CD4-positive, alpha-beta T cell (primary cell): ENCODE results near the gene AFF2. TPM values are rescaled to one million over a fixed set of nuclear protein-coding genes. Genes with fewer than 3 reads are reported as not detected.

Experiments
- ATAC-seq: fragments of 200-7000 bp; cut with Tn5 transposase; one replicate; pipeline ENCODE4 v1.10.0; 2022; ENCODE audit warnings: mild to moderate bottlenecking; ENCODE audit not compliant: poor library complexity
- CTCF ChIA-PET: fragments of 350-600 bp; sonication (Branson Sonifier 250); formaldehyde crosslinking; loops from one replicate; lab custom pipeline; 2021; ENCODE audit warnings: antibody characterized with exemption, inconsistent platforms; lab: Charles Lee
- POLR2A ChIA-PET: fragments of 350-600 bp; sonication (Branson Sonifier 250); formaldehyde crosslinking; loops from one replicate; lab custom pipeline; 2021; ENCODE audit warnings: antibody characterized with exemption, inconsistent platforms; lab: Charles Lee
- DNase-seq, 14 experiments: peaks; one replicate each; pipeline ENCODE4 v3.0.0-alpha.2; 2013 to 2020; ENCODE audit warnings: mixed read lengths in 2 of 14
- H3K27ac ChIP-seq, 2 donors: one replicate each; pipeline versions ENCODE4 v1.5.1 to v1.7.0; 2013; ENCODE audit warnings: low read length in 2 of 2, low read depth in 1 of 2, mild to moderate bottlenecking in 1 of 2
- H3K27me3 ChIP-seq, 2 experiments: 1 replicate in 1 of 2; 2 replicates in 1 of 2; pipeline versions ENCODE4 v1.6.1 to v1.7.0; 2013; ENCODE audit warnings: low read length in 2 of 2, control low read depth in 1 of 2, mild to moderate bottlenecking in 1 of 2, moderate library complexity in 1 of 2; ENCODE audit not compliant: insufficient read depth in 2 of 2, control insufficient read depth in 1 of 2
- H3K36me3 ChIP-seq: one replicate; pipeline ENCODE4 v1.6.1; 2013; ENCODE audit warnings: low read length, control low read depth; ENCODE audit not compliant: insufficient read depth
- H3K4me1 ChIP-seq: one replicate; pipeline ENCODE4 v1.6.1; 2013; ENCODE audit warnings: low read length, control low read depth; ENCODE audit not compliant: insufficient read depth
- H3K4me3 ChIP-seq: one replicate; pipeline ENCODE4 v1.5.1; 2013; ENCODE audit warnings: mild to moderate bottlenecking, low read length, moderate library complexity
- H3K9me3 ChIP-seq, 2 experiments: 1 replicate in 1 of 2; 2 replicates in 1 of 2; pipeline versions ENCODE4 v1.6.1 to v1.7.0; 2013; ENCODE audit warnings: low read length in 2 of 2, mild to moderate bottlenecking in 2 of 2, control low read depth in 1 of 2, moderate library complexity in 1 of 2; ENCODE audit not compliant: control insufficient read depth in 1 of 2, insufficient read depth in 1 of 2
- H3K27ac Mint-ChIP-seq: one replicate; pipeline ENCODE4 v1.8.0; 2020; ENCODE audit warnings: mixed read lengths
- H3K27me3 Mint-ChIP-seq: one replicate; pipeline ENCODE4 v1.8.0; 2021; ENCODE audit warnings: mixed read lengths
- H3K36me3 Mint-ChIP-seq: one replicate; pipeline ENCODE4 v1.8.0; 2021; ENCODE audit warnings: low read depth, mixed read lengths
- H3K4me1 Mint-ChIP-seq: one replicate; pipeline ENCODE4 v1.8.0; 2021; ENCODE audit warnings: low read depth, mixed read lengths
- H3K4me3 Mint-ChIP-seq: one replicate; pipeline ENCODE4 v1.8.0; 2020; ENCODE audit warnings: mild to moderate bottlenecking, mixed read lengths
- H3K9me3 Mint-ChIP-seq: one replicate; pipeline ENCODE4 v1.8.0; 2020; ENCODE audit warnings: mixed read lengths
- intact Hi-C, 2 experiments: fragments of 100-400 bp; cut with DNase I in 1 of 2; cut with micrococcal nuclease in 1 of 2; formaldehyde crosslinking; loops; one replicate each; pipeline versions ENCODE4 v1.15.1 to v1.9.0; 2023 to 2025; cut with DNase I, micrococcal nuclease
- total RNA-seq, 174 experiments: library from RNA in 2 of 174; stranded (reverse) in 2 of 174; gene quantifications; one replicate each; pipeline ENCODE4 v1.2.3 and lab custom pipeline; 2021 to 2026
- TF ChIP-seq, protein P1 (sequence below): fragments of 200-600 bp; IDR thresholded peaks from one replicate; pipeline ENCODE4 v1.8.0; 2022; ENCODE audit warnings: antibody characterized with exemption, mild to moderate bottlenecking

Gene AFF2
- total RNA-seq, 2 experiments from 2014 or later, result 5.9 to 6.2 TPM

DNA sequence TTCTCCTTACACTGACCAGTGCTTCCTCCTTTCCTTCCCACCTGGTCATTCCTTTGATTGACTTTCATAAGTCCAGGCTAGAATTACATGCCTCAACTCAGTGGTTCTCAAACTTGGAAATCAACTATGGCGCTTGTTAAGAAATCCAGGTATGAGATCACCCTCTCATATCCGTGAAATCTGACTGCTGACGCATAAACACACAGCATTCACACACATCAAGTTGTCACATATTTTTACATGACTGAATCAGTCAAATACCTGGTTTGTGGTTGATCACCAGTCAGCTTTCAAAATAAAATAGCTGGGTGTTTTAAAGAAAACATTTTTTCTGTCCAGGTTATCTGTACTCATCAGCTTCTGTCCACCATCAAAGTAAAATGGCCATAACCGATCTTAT lies 433.5 kb downstream of the AFF2 start:
- no peaks in the 10 kb centered on the region for H3K9me3 ChIP-seq
- H3K4me3 ChIP-seq, result no peak overlapping the region
- Mint-ChIP-seq H3K4me1 (no peaks in the 10 kb centered on the region), H3K27me3 (no peaks in the 10 kb centered on the region), H3K36me3 (no peaks in the 10 kb centered on the region), H3K9me3 (no peaks in the 10 kb centered on the region), H3K27ac (no peak overlapping the region), H3K4me3 (no peak overlapping the region)
- H3K36me3 ChIP-seq, result no peaks in the 10 kb centered on the region
- CTCF ChIA-PET, result interaction anchor here (1.7 kb wide), 1 partner anchor 10 kb away, joined by 4 read pairs; no protein-coding TSS in a partner anchor
- DNase-seq (no peak), ATAC-seq (no peak)
- POLR2A ChIA-PET, result no interaction called here
- no peaks in the 10 kb centered on the region for H3K27me3 ChIP-seq
- TF ChIP-seq, protein P1, sequence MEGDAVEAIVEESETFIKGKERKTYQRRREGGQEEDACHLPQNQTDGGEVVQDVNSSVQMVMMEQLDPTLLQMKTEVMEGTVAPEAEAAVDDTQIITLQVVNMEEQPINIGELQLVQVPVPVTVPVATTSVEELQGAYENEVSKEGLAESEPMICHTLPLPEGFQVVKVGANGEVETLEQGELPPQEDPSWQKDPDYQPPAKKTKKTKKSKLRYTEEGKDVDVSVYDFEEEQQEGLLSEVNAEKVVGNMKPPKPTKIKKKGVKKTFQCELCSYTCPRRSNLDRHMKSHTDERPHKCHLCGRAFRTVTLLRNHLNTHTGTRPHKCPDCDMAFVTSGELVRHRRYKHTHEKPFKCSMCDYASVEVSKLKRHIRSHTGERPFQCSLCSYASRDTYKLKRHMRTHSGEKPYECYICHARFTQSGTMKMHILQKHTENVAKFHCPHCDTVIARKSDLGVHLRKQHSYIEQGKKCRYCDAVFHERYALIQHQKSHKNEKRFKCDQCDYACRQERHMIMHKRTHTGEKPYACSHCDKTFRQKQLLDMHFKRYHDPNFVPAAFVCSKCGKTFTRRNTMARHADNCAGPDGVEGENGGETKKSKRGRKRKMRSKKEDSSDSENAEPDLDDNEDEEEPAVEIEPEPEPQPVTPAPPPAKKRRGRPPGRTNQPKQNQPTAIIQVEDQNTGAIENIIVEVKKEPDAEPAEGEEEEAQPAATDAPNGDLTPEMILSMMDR, result no peak
- no peaks in the 10 kb centered on the region for H3K4me1 ChIP-seq
- intact Hi-C loops, result no loop called here
- H3K27ac ChIP-seq, result no peak overlapping the region

DNA sequence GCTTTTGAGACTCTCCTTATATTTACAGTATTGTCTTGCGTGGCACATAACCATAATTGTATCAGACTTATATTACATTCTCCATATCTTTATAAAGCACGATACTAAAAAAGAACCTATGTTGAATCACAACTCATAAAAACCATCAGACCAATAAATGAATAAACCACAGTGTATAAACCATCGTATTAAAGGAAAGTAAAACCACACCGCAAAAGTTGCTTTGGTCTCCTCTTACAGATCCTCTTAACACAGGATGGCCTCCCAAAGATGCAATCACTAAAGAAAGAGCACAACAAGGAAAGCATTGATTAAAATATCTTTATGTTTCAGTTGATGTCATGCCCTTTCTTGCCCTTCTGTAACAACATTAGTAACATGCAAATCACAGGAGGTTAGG lies 437.9 kb downstream of the AFF2 start:
- no peaks in the 10 kb centered on the region for H3K36me3 Mint-ChIP-seq
- H3K9me3 Mint-ChIP-seq, result no peaks in the 10 kb centered on the region
- no peak overlapping the region for H3K4me3 Mint-ChIP-seq
- no peak for ATAC-seq
- ChIA-PET CTCF (no interaction called here), POLR2A (no interaction called here)
- no peaks in the 10 kb centered on the region for H3K4me1 Mint-ChIP-seq
- TF ChIP-seq, protein P1, result no peak
- Histone ChIP-seq H3K27me3 (no peaks in the 10 kb centered on the region), H3K9me3 (no peaks in the 10 kb centered on the region), H3K36me3 (no peaks in the 10 kb centered on the region), H3K27ac (no peak overlapping the region), H3K4me1 (no peaks in the 10 kb centered on the region), H3K4me3 (no peak overlapping the region)
- intact Hi-C loops, result no loop called here
- DNase-seq, result no peak
- no peak overlapping the region for H3K27ac Mint-ChIP-seq
- no peaks in the 10 kb centered on the region for H3K27me3 Mint-ChIP-seq

DNA sequence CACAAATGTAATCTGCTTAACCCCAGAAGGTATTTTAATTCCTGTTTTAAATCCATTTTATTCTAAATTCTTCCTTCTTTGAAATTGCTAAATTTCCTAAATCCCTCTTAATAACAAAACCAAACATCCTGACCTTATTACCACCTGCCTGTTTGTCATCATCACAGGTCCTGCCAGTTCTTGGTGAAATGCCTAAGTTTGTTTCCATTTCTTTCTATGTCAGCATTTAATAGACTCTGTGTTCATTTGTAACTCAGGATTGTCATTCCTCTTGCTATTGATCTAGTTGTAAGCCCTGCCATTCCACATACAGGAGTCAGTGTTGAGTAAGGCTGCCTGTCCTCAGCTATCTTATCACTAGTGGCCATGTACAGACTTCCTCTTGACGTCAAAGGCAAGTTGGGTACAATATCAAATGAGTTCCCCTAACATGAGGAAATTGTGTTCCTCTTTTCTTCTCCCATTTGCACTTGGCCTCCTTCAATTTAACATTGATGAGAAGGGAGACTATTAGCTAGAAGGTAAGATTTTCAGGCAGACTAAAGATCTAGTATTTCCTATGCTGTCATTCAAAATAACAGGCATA lies 440.1 kb downstream of the AFF2 start:
- Histone ChIP-seq H3K27me3 (no peaks in the 10 kb centered on the region), H3K27ac (no peak overlapping the region), H3K9me3 (no peaks in the 10 kb centered on the region), H3K4me1 (no peaks in the 10 kb centered on the region), H3K36me3 (no peaks in the 10 kb centered on the region), H3K4me3 (no peak overlapping the region)
- DNase-seq (no peak), ATAC-seq (no peak)
- no peaks in the 10 kb centered on the region for H3K9me3 Mint-ChIP-seq
- H3K27ac Mint-ChIP-seq, result no peak overlapping the region
- ChIA-PET POLR2A (no interaction called here), CTCF (no interaction called here)
- no peaks in the 10 kb centered on the region for H3K36me3 Mint-ChIP-seq
- H3K4me3 Mint-ChIP-seq, result no peak overlapping the region
- H3K27me3 Mint-ChIP-seq, result no peaks in the 10 kb centered on the region
- TF ChIP-seq, protein P1, result no peak
- intact Hi-C loops, result no loop called here
- H3K4me1 Mint-ChIP-seq, result no peaks in the 10 kb centered on the region
